ENCODE data around the gene TLE2. TPM values are rescaled to one million over a fixed set of nuclear protein-coding genes. Genes with fewer than 3 reads are reported as not detected.

Gene TLE2
- total and polyA plus RNA-seq, 2 of the 4 experiments (the other 2 are of a cell fraction) = under 0.01 to 0.41 TPM

GRCh38 chr19:3045885-3046697 lies 17.0 kb upstream of the TLE2 start (continued):
- no peak for TF ChIP-seq CHD1 (IDR thresholded peaks at IDR 0.05; ENCODE audit: low read depth, low read length)

GRCh38 chr19:3045191-3045590 lies 16.1 kb upstream of the TLE2 start:
- Histone ChIP-seq H3K27me3 (ENCODE audit: control insufficient read depth, insufficient read depth, low read length) (peaks cover 2% of the 10 kb centered on the region; the same call in 1 of the 2 replicates), H3K36me3 (ENCODE audit: control insufficient read depth, insufficient read depth, low read length) (no peaks in the 10 kb centered on the region), H2BK20ac (ENCODE audit: low read depth, low read length) (no peak overlapping the region), H3K79me1 (ENCODE audit: low read depth in 1 of 2, low read length in 2 of 2) (no peaks in the 10 kb centered on the region), H3K56ac (ENCODE audit: extremely low read depth, insufficient read depth, low read length) (no peak overlapping the region), H3K23ac (ENCODE audit: low read depth, low read length) (no peak overlapping the region), H2BK15ac (ENCODE audit: low read depth, low read length) (no peak overlapping the region), H3K4ac (ENCODE audit: low read depth, low read length) (no peak overlapping the region), H3K9me1 (ENCODE audit: insufficient read depth, low read length) (no peaks in the 10 kb centered on the region), H3K27ac (ENCODE audit: insufficient read depth, low read length) (no peak overlapping the region), H3K4me1 (ENCODE audit: control insufficient read depth, insufficient read depth, low read length) (0 out of 2 replicates have a peak, but pooled peaks cover 1% of the 10 kb centered on the region), H4K8ac (ENCODE audit: low read depth in 2 of 2, low read length in 2 of 2) (no peak overlapping the region), H3K18ac (ENCODE audit: low read depth, low read length) (no peak overlapping the region), H2AK9ac (replicated peaks; ENCODE audit: low read depth, low read length, poor library complexity) (no peak overlapping the region), H4K20me1 (ENCODE audit: insufficient read depth, low read length) (no peaks in the 10 kb centered on the region), H3K4me3 (ENCODE audit: insufficient read depth, low read depth, low read length) (no peak overlapping the region), H4K91ac (ENCODE audit: insufficient read depth, low read depth, low read length) (no peak overlapping the region), H3K4me2 (ENCODE audit: low read depth, low read length) (no peak overlapping the region), H2AFZ (replicated peaks; ENCODE audit: low read length, poor library complexity) (no peak overlapping the region), H2BK120ac (ENCODE audit: low read depth, low read length) (no peak overlapping the region), H2BK5ac (ENCODE audit: low read depth, low read length, poor library complexity, severe bottlenecking) (no peak overlapping the region), H3K14ac (replicated peaks; ENCODE audit: low read depth, low read length) (no peak overlapping the region), H2AK5ac (ENCODE audit: low read depth, low read length) (no peak overlapping the region), H3K9ac (ENCODE audit: low read depth, low read length) (no peak overlapping the region), H3K9me3 (ENCODE audit: control insufficient read depth, insufficient read depth, low read length) (no peaks in the 10 kb centered on the region), H4K5ac (ENCODE audit: low read depth, low read length) (no peak overlapping the region)
- in situ Hi-C loops (cut with MboI; ENCODE audit: low sequenced_read_pairs) (no loop called here), intact Hi-C loops (cut with micrococcal nuclease) (no loop called here), dilution Hi-C loops (cut with HindIII; ENCODE audit: low sequenced_read_pairs, unreplicated experiment) (no loop called here)
- ATAC-seq (ENCODE audit: low read depth) (no peak), DNase-seq (no peak)
- ChIA-PET POLR2A (ENCODE audit: unreplicated experiment) (no interaction called here), CTCF (interaction anchor here (0.8 kb wide), 1 partner anchor 83 kb away, joined by 3 read pairs; no protein-coding TSS in a partner anchor)
- TF ChIP-seq NFE2L2 (IDR thresholded peaks at IDR 0.05; ENCODE audit: low read depth, low read length) (no peak), FOS (IDR thresholded peaks at IDR 0.05; ENCODE audit: low read depth, low read length) (no peak), RCOR1 (IDR thresholded peaks at IDR 0.05; ENCODE audit: insufficient replicate concordance, low read length) (no peak), POLR2A (IDR thresholded peaks at IDR 0.05; ENCODE audit: low read depth, low read length) (no peak), CHD1 (IDR thresholded peaks at IDR 0.05; ENCODE audit: low read depth, low read length) (no peak), CTCF (conservative IDR thresholded peaks at IDR 0.05; ENCODE audit: low read depth, low read length) (no peak)
- 74% methylated on average over 4 of the region's 6 CpGs; no CpG with 5 or more reads in 1 of the 2 experiments for WGBS, 2 experiments (ENCODE audit: extremely low coverage in 2 of 2, insufficient read length in 1 of 2)
- BruUV-seq (replicated peaks) = no TSS peak
